Measurements from ENCODE around the gene ZNF778. TPM values are rescaled to one million over a fixed set of nuclear protein-coding genes. Genes with fewer than 3 reads are reported as not detected.

ZNF778 gene
- total and polyA plus RNA-seq, 2 of the 13 experiments (the other 11 are each of a cell fraction or from before 2014, with no cell fraction given): 3.8 to 7.2 TPM

- TF ChIP-seq ZNF710 (CRISPR knock-in tag; IDR thresholded peaks at IDR 0.05; ENCODE audit: borderline replicate concordance) (peak; percentile 26; the same call in 1 of the 2 replicates), TFE3 (CRISPR knock-in tag; IDR thresholded peaks at IDR 0.05) (0 out of 2 replicates have a peak, but pooled peaks have one; percentile 23), HDAC1 (CRISPR knock-in tag; IDR thresholded peaks at IDR 0.05) (peak; percentile 68; the same call in 1 of the 2 replicates), ZBTB7B (CRISPR knock-in tag; IDR thresholded peaks at IDR 0.05) (peak; percentile 71; the same call in 1 of the 2 replicates), ZNF282 (IDR thresholded peaks at IDR 0.05; ENCODE audit: partially characterized antibody) (no peak), MAFF (IDR thresholded peaks at IDR 0.05; ENCODE audit: low read depth, low read length) (no peak), HOXD1 (CRISPR knock-in tag; IDR thresholded peaks at IDR 0.05) (0 out of 2 replicates have a peak, but pooled peaks have one; percentile 28), ZNF792 (CRISPR knock-in tag; IDR thresholded peaks at IDR 0.05) (peak; percentile 44; the same call in 1 of the 2 replicates), GLMP (CRISPR knock-in tag; IDR thresholded peaks at IDR 0.05; ENCODE audit: borderline replicate concordance) (no peak), ZNF691 (CRISPR knock-in tag; IDR thresholded peaks at IDR 0.05; ENCODE audit: borderline replicate concordance, low read depth) (peak; percentile 33), ZNF737 (CRISPR knock-in tag; IDR thresholded peaks at IDR 0.05; ENCODE audit: borderline replicate concordance) (no peak), ZNF562 (CRISPR knock-in tag; IDR thresholded peaks at IDR 0.05; ENCODE audit: borderline replicate concordance) (0 out of 2 replicates have a peak, but pooled peaks have one; percentile 33), ZNF552 (CRISPR knock-in tag; IDR thresholded peaks at IDR 0.05; ENCODE audit: borderline replicate concordance) (no peak; the same call in 1 of the 2 replicates), ZNF12 (CRISPR knock-in tag; IDR thresholded peaks at IDR 0.05) (no peak), SNRNP70 (IDR thresholded peaks at IDR 0.05; ENCODE audit: low read depth, low read length) (no peak), ZSCAN29 (CRISPR knock-in tag; conservative IDR thresholded peaks at IDR 0.05) (no peak), BCL6 (CRISPR knock-in tag; IDR thresholded peaks at IDR 0.05) (no peak), RNF219 (CRISPR knock-in tag; IDR thresholded peaks at IDR 0.05) (no peak), TBP (CRISPR knock-in tag; IDR thresholded peaks at IDR 0.05) (no peak), ZNF256 (CRISPR knock-in tag; conservative IDR thresholded peaks at IDR 0.05) (no peak), ZNF75D (CRISPR knock-in tag; IDR thresholded peaks at IDR 0.05; ENCODE audit: borderline replicate concordance) (no peak)
Observed at GRCh38 chr16:89246903-89247733, 29.6 kb downstream of the ZNF778 start (continued).

Data from HepG2 (cell line).